GM23248 (cell line): ENCODE data around the gene SSR1. TPM values are rescaled to one million over a fixed set of nuclear protein-coding genes. Genes with fewer than 3 reads are reported as not detected.
A peak's percentile ranks its signal among the peaks of the same experiment; 100 is the strongest.

ENCODE experiments used
- DNase-seq: peaks from one replicate; pipeline ENCODE4 v3.0.0-alpha.2; 2015
- H2AFZ ChIP-seq: fragments of 200-600 bp; sonication (generic); 2 replicates; pipeline ENCODE4 v1.6.1; 2016; ENCODE audit warnings: antibody characterized with exemption
- H3F3A ChIP-seq: fragments of 200-600 bp; sonication (generic); 2 replicates; pipeline ENCODE4 v1.6.1; 2016; ENCODE audit warnings: mild to moderate bottlenecking, antibody characterized with exemption, mixed run types; ENCODE audit not compliant: insufficient read depth
- H3K27ac ChIP-seq: fragments of 200-600 bp; sonication (generic); 2 replicates; pipeline ENCODE4 v1.5.1; 2016; ENCODE audit warnings: mild to moderate bottlenecking
- H3K27me3 ChIP-seq: fragments of 200-600 bp; sonication (generic); replicated peaks from 2 replicates; pipeline ENCODE4 v1.6.1; 2016; ENCODE audit warnings: mild to moderate bottlenecking; ENCODE audit not compliant: insufficient read depth
- H3K36me3 ChIP-seq: fragments of 200-600 bp; sonication (generic); 2 replicates; pipeline ENCODE4 v1.6.1; 2016; ENCODE audit warnings: low read depth, mild to moderate bottlenecking
- H3K4me1 ChIP-seq: fragments of 200-600 bp; sonication (generic); 2 replicates; pipeline ENCODE4 v1.6.1; 2016; ENCODE audit warnings: mild to moderate bottlenecking; ENCODE audit not compliant: insufficient read depth
- H3K4me2 ChIP-seq: fragments of 200-600 bp; sonication (generic); one replicate; pipeline ENCODE4 v1.6.1; 2016; ENCODE audit warnings: mild to moderate bottlenecking; ENCODE audit not compliant: unreplicated experiment
- H3K4me3 ChIP-seq: fragments of 200-600 bp; sonication (generic); 2 replicates; pipeline ENCODE4 v1.5.1; 2016; ENCODE audit warnings: mild to moderate bottlenecking
- H3K79me2 ChIP-seq: fragments of 200-600 bp; sonication (generic); 2 replicates; pipeline ENCODE4 v1.6.1; 2016; ENCODE audit warnings: mild to moderate bottlenecking; ENCODE audit not compliant: insufficient read depth
- H3K9ac ChIP-seq: fragments of 200-600 bp; sonication (generic); 2 replicates; pipeline ENCODE4 v1.6.1; 2016; ENCODE audit warnings: mild to moderate bottlenecking
- H3K9me2 ChIP-seq: fragments of 200-600 bp; sonication (generic); 2 replicates; pipeline ENCODE4 v1.6.1; 2016; ENCODE audit warnings: mixed run types, mild to moderate bottlenecking, moderate library complexity; ENCODE audit not compliant: insufficient read depth
- H3K9me3 ChIP-seq: fragments of 200-600 bp; sonication (generic); one replicate; pipeline ENCODE4 v1.6.1; 2017; ENCODE audit warnings: low read depth
- H4K20me1 ChIP-seq: fragments of 200-600 bp; sonication (generic); 2 replicates; pipeline ENCODE4 v1.6.0; 2016; ENCODE audit not compliant: insufficient read depth
- EZH2 ChIP-seq: fragments of 200-600 bp; sonication (generic); IDR thresholded peaks from 2 replicates; pipeline ENCODE4 v1.6.1; 2018; ENCODE audit warnings: antibody characterized with exemption, mild to moderate bottlenecking; ENCODE audit not compliant: insufficient read depth, poor library complexity, severe bottlenecking
- EZH2phosphoT487 ChIP-seq: fragments of 200-600 bp; sonication (generic); IDR thresholded peaks from 2 replicates; pipeline ENCODE4 v1.6.1; 2018; ENCODE audit warnings: antibody characterized with exemption, moderate library complexity, mild to moderate bottlenecking, low read depth; ENCODE audit not compliant: insufficient read depth
- WGBS, 2 experiments: methylation state at CpG; one replicate each; pipeline ENCODE4 v1.1.6; 2015 to 2017; ENCODE audit warnings: low lambda C conversion rate in 2 of 2, low coverage in 1 of 2; ENCODE audit errors: missing lambda C conversion rate in 2 of 2; 5-methylcytosine and 5-hydroxymethylcytosine counted together
- in situ Hi-C: fragments of 300-500 bp; cut with MboI; formaldehyde crosslinking; loops from 2 replicates; pipeline ENCODE4 v1.15.0; 2020
- polyA plus RNA-seq: library from polyadenylated mRNA; unstranded; fragments of >200 nt; fragmentation: Nextera tagmentation; extraction: Ambion mirVana; gene quantifications from 2 replicates; pipeline ENCODE4 v1.2.1, GENCODE V29; 2016
- total RNA-seq: library from RNA; depleted of rRNA; stranded (reverse); fragments of >200 nt; shearing (Covaris generic); gene quantifications from 2 replicates; pipeline ENCODE4 v1.2.3, GENCODE V29; 2014

Gene SSR1
- total and polyA plus RNA-seq, 2 experiments from 2014 or later = 180 to 241 TPM

DNA sequence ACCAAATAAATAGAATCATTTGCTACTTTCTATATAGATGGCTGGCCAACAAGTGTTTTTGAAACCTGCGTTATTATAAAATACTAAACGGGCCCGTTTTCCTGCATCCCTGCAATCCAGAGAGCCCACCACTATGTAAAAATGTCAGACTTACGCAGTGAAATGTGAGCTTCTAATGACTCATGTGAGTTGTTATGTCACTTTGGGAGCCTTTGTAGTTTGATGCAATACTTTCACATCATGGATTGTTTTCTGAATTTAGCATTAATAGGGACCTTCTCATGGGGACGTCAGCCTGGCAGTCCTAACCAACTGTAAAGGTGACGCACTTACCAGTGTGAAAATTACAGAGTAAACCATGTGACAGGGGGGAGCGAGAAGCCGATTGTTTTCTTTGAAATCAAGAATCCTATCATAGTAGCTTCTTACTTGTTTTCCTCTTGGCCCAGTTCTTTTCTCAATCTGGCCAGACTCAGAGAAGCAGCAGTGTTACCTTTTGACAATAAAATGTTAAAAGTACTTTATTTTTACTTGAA is 75.3 kb downstream of the SSR1 start:
- peak; percentile 18 for DNase-seq
- Histone ChIP-seq H3K4me3 (no peak overlapping the region), H3K4me1 (peaks cover 9% of the 10 kb centered on the region; the same call in 1 of the 2 replicates), H3K79me2 (peaks cover 94% of the 10 kb centered on the region), H3K9me3 (no peaks in the 10 kb centered on the region), H3K36me3 (peaks cover 4% of the 10 kb centered on the region; the same call in 1 of the 2 replicates), H3K27ac (no peak overlapping the region), H2AFZ (no peak overlapping the region), H4K20me1 (no peaks in the 10 kb centered on the region), H3F3A (peaks cover 12% of the 10 kb centered on the region), H3K9ac (no peak overlapping the region), H3K9me2 (no peaks in the 10 kb centered on the region), H3K27me3 (no peaks in the 10 kb centered on the region), H3K4me2 (no peak overlapping the region)
- in situ Hi-C loops = no loop called here
- WGBS, 2 experiments = 89 to 95% methylated on average over 8 of the region's 8 CpGs
- no peak for TF ChIP-seq EZH2phosphoT487
- no peak for TF ChIP-seq EZH2

DNA sequence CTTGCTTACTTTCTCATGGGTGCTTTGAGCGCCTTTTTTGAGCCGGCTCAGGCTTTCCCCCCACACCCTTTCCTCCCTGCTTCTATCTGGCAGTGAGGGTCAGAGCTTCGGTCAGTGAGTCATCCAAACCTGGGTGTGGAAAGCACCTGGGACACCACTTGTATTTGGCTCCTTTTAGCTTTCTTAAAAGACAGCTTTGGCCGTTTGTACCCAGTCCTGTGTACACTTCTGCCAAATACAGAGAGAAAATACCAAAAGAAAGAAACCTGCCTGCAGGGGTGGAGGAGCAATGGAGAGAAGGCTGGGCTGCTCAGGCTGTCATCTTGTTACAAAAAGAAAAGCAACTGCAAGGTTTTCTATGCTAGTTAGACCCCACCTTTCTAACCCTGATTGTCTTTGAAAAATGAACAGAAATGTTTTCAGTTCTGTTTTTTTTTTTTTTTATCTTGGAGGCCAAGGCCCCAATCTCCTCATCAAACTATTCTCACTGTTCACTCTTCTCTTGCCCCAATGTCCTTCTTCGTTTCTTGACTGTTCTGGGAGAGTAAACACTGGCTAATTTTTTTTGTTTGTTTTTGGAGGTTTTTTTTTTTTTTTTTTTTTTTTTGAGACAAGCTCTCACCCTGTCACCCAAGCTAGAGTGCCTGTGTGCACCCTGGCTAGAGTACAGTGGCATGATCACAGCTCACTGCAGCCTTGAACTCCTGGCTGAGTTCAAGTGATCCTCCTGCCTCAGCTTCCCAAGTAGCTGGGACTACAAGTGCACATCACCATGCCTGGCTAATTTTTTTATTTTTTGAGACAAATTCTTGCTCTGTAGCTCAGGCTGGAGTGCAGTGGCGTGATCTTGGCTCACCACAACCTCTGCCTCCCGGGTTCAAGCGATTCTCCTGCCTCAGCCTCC is 76.4 kb downstream of the SSR1 start:
- Histone ChIP-seq H2AFZ (no peak overlapping the region), H3F3A (0 out of 2 replicates have a peak, but pooled peaks cover under 1% of the 10 kb centered on the region), H3K79me2 (peaks cover 93% of the 10 kb centered on the region), H3K27ac (no peak overlapping the region), H3K4me1 (no peaks in the 10 kb centered on the region), H3K9ac (no peak overlapping the region), H3K4me3 (no peak overlapping the region), H4K20me1 (no peaks in the 10 kb centered on the region), H3K36me3 (peaks cover 4% of the 10 kb centered on the region; the same call in 1 of the 2 replicates), H3K9me3 (no peaks in the 10 kb centered on the region), H3K9me2 (no peaks in the 10 kb centered on the region), H3K27me3 (no peaks in the 10 kb centered on the region), H3K4me2 (no peak overlapping the region)
- DNase-seq = no peak
- in situ Hi-C loops = no loop called here
- 84 to 86% methylated on average over 8 of the region's 8 CpGs for WGBS, 2 experiments
- TF ChIP-seq EZH2 = no peak

DNA sequence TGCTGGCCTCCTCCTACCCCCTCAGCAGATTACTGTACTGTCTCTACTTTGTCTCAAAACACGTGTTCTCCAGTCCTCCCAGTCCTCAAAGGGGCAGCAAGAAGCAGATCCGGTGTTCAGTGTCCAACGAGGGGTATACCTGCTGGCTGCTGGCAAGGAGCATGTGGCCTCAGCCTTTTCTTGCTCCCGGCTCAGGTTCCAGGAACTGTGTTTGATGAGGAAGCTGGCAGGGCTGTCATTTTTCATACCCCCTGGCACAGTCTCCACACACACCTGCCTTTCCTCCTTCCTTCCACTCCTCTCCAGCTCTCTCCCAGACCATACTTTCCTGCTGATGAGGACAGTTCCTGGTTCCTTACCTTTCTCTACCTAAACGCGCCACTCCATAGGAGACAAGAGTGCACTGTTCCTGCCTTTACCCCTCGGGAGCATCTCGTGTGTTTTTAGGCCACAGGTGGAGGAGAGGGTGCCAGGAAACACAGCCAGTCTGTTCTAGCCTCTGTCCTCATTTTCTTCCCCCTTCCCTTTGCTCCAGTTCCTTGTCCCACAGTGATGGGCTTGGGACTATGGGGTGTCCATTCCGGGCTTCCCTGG is 77.2 kb downstream of the SSR1 start:
- peaks cover 4% of the 10 kb centered on the region; the same call in 1 of the 2 replicates for H3K36me3 ChIP-seq
- H3K9me3 ChIP-seq = no peaks in the 10 kb centered on the region
- H4K20me1 ChIP-seq = no peaks in the 10 kb centered on the region
- H3K27ac ChIP-seq = no peak overlapping the region
- WGBS, 2 experiments = 60 to 63% methylated on average over 9 of the region's 9 CpGs
- H2AFZ ChIP-seq = no peak overlapping the region
- H3K9ac ChIP-seq = no peak overlapping the region
- no peaks in the 10 kb centered on the region for H3K9me2 ChIP-seq
- peaks cover 89% of the 10 kb centered on the region for H3K79me2 ChIP-seq
- H3F3A ChIP-seq = no peaks in the 10 kb centered on the region
- in situ Hi-C loops = no loop called here
- no peaks in the 10 kb centered on the region for H3K27me3 ChIP-seq
- H3K4me2 ChIP-seq = no peak overlapping the region
- no peaks in the 10 kb centered on the region for H3K4me1 ChIP-seq
- DNase-seq = no peak
- no peak overlapping the region for H3K4me3 ChIP-seq
- TF ChIP-seq EZH2 (no peak), EZH2phosphoT487 (no peak)

DNA sequence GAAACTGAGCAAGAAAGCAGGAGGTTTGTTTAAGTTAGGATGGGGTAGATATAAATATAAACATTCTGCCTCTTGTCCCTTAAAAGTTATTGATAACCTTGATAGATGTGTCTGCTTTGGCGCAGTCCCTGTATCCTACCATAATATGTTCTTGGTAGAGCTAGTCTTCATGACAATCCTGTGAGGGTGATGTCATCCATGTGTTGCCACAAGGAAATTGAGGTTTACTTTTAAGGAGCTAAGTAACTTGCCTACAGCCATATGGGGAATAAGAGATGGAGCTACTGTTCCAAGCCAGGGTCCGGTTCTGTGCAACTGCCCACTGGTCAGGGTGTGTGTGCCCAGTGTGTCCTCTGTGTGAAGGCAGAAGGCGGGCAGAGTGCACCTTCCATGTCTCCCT is 78.5 kb downstream of the SSR1 start:
- no peak overlapping the region for H2AFZ ChIP-seq
- H3K27me3 ChIP-seq = no peaks in the 10 kb centered on the region
- no peaks in the 10 kb centered on the region for H4K20me1 ChIP-seq
- 96 to 99% methylated on average over 3 of the region's 3 CpGs for WGBS, 2 experiments
- H3K36me3 ChIP-seq = peaks cover 9% of the 10 kb centered on the region; the same call in 1 of the 2 replicates
- H3K9me3 ChIP-seq = no peaks in the 10 kb centered on the region
- no peak overlapping the region for H3K4me3 ChIP-seq
- no peak overlapping the region for H3K9ac ChIP-seq
- in situ Hi-C loops = no loop called here
- H3K79me2 ChIP-seq = peaks cover 78% of the 10 kb centered on the region
- DNase-seq = no peak
- H3K4me1 ChIP-seq = no peaks in the 10 kb centered on the region
- H3K4me2 ChIP-seq = no peak overlapping the region
- H3K27ac ChIP-seq = no peak overlapping the region
- no peaks in the 10 kb centered on the region for H3F3A ChIP-seq
- TF ChIP-seq EZH2phosphoT487 (no peak), EZH2 (no peak)
- no peaks in the 10 kb centered on the region for H3K9me2 ChIP-seq
